ENCODE data around the gene TRPV2.

GRCh38 chr17:16417896-16418684 lies 2.7 kb downstream of the TRPV2 start:
- no peak for TF ChIP-seq POLR2A (IDR thresholded peaks at IDR 0.05)
- no peak for TF ChIP-seq CTCF (IDR thresholded peaks at IDR 0.05)
